Stimulated activated CD8-positive, alpha-beta memory T cell treated with anti-CD3 and anti-CD28 coated beads, Interleukin-12 subunit alpha, Interleukin-12 subunit beta, amount 100 ng/mL, for 24 hours (primary cell): ENCODE measurements around the gene STX16.

Experiments
- DNase-seq: peaks from one replicate; pipeline ENCODE4 v3.0.0-alpha.2; 2020; ENCODE audit errors: extremely low read depth

Gene STX16

DNA sequence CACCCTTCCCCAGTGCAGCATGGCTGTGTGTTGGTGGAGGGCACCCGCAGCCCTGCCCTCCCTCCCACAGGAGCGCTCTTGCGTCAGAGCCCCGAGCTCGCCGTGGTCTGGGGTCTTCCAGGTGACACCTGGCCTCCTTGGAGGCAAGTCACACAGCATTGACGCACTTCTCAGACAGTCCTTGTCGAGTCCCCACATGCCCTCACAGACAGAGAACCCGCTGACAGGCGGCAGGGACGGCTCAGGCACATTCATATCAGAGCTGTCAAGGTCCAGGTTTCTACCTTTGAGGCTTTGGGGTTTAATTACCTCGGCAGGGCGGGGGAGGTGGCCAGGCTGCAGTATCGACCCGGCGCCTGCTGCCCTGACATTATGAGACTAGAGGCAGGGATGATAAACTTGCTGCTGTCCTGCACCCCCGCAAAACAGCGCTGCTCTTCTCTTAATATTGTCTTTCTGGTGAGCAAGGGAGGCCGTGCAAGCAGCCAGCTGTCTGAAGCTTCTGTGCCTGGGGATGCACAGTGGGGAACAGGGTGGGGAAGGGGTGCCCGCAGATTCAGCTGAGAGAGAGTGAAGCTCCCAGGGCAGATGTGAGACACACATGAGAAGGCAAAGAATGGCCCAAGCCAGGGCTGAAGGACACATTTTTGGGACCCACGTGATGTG is 46.3 kb downstream of the STX16 start:
- DNase-seq, result no peak

DNA sequence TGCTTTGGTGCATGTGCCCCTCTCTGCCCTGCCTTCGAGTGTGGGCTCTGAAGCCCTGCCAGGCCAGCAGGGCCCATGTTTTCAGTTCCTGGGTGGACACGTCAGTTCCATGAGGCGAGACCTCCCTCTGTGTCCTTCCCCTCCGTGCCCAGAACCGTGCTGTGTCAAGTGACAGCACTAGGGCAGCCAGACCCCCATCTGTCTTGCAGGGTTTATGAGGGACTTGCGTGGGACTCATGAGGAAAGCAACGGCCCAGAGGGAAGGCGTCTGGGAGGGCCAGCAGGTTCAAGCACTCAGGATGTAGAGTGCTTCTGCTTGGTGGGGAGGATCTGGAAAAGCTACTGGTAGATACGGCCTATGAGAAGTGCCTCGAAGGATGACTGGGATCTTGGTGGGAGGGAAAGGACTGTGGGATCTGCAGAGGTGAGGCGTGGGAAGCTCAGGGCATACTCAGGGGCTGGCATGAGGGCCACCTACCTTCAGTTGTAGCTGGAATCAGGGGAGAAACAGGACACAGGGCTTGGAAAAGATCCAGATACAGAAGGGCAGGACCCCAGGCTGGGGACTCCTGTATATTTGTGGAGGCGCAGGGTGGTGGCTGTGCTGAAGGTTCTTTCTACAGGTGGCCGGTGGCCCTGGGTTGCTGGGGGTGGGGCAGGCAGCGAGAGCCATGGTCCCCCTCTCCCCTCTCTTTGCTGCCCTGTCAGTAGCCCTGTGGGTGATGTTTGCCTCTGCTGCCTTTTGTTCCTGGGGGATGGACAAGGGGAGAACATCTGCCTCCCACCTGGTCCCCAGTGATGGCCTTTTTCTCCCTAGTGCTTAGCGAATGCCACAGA is 47.0 kb downstream of the STX16 start:
- no peak for DNase-seq

DNA sequence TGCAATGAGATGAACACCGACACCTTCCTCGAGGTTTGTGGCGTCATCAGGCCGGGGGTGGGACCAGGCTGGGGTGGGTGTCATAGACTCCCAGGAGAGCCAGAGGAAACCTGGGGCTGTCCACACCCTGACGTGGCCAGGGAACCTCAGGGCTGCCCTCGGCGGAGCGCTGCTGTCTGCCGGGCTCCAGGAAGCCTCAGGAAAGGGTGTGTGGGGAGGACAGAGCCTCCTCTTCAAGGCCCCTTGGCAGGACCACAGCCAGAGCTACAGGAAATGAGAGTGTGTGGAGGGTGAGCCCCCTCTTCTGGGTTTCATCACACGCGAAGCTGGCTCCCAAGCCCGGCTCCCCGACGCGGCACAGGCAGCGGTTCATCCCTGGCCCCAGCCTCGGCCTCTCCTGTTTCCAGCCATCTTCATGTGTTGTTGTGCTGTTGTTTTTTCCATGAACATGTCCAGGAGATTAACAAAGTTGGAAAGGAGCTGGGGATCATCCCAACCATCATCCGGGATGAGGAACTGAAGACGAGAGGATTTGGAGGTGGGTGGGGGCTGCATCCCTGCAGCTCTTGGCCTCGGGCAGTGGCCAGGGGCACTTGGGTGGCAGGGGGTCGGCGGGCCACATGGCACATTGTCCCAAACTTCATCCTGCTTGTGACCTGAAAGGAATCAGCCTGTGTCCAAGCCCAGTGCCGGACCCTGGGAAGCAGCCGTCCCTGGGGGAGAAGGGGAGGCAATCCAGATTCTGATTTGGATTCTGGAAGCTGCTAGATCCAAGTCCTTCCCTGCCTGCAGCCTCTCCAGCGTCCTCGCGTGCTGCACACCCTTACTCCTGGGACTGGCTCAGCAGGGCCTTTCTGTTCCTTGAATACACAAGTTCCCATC is 47.9 kb downstream of the STX16 start:
- DNase-seq, result no peak

DNA sequence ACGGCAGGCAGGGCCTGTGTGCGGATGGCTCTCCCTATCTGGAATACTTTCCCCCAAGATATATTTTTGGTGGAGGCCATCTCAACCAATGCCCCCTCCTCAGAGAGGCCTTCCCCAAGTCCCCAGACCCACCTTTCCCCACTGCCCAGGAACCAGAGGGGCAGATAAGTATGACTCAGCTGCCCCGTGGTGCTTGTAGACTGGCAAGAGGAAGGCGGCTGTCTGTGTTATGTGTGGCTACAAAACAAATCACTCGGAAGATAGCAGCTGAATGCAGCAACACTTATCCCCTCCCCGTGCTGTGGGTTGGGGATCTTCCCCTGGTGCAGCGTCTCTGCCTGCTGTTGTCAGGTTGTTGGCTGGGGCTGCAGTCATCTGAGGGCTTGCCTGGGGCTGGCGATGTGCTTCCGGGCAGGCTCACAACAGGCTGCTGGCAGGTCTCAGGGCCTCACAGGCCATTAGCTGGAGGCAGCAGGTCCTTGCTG is 48.6 kb downstream of the STX16 start:
- DNase-seq, result no peak

DNA sequence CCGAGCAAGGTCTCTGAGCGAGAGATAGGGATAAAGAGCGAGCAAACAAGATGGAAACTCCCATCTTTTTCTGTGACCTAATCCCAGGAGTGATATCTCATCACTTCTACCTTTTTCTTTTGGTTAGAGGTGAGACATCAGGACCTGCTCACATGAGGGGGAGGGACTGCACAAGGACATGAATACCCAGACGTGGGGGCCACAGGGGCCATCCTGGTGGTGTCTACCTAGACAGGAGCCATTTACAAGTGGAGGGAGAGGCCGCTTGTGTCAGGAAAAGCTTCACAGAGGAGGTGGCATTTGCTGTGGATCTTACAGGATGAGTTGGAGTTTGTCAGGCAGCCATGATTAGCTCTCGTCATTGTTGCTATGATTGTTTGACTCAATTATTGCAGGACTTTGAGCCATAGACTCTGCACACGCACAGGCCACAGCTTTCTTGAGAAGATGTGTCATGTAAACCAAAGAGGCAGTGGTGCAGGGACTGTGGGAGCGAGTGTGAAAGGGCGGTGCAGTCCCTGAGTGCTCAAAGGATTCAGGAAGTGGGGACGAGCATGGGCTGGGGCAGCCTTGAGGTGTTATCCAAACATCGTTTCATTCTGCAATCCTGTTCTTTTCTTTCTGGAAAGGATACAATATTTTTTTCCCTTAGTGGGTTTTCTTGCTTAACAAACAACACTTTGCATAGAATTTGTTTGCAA is 49.2 kb downstream of the STX16 start:
- no peak for DNase-seq

DNA sequence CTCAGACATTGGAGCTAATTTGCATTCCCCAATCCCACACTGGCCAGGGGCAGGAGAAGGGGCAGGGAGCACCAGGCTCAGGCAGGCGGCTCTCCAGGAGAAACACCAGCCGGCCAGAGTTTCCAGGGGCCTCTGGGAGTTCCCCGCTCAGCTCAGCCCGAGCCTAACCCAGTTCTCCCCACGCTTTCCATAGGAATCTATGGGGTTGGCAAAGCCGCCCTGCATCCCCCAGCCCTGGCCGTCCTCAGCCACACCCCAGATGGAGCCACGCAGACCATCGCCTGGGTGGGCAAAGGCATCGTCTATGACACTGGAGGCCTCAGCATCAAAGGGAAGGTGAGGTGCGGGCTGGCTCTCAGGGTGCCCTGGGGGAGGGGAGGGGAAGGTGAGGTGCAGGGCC is 49.7 kb downstream of the STX16 start:
- no peak for DNase-seq

DNA sequence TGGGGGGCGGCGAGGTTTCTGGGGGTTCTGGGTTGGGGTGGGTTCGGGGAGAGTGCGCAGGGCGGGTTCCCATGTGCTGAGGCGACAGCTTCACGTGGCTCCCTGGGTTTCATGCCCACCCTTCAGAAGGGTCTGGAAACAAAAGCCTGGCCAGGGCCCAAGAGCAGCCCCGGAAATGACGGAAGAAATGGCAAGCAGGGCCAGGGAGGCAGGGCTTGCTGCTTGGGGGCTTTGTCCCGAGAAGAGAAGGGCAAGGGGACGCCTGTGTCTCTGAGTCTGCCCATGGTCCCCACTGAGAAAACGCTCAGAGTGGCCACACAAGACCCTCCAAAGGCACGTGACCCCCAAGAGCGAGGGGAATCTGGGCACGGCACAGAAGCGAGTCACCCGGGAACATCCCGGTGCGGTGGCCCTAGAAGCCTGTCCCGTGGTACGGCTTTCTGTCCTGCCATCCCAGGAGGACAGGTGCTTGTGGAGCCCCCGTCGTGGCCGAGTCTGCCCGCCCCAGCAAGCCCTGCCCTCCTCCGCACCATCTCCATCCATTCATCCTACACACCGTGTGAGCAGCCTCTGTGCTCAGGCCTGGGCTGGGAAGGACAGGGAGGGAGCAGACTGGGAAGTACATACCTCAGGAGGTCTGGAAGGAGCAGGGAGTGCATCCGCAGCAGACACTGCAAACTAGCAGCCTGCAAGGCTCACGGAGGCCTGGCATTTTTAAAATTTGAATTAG is 50.5 kb downstream of the STX16 start:
- no peak for DNase-seq

DNA sequence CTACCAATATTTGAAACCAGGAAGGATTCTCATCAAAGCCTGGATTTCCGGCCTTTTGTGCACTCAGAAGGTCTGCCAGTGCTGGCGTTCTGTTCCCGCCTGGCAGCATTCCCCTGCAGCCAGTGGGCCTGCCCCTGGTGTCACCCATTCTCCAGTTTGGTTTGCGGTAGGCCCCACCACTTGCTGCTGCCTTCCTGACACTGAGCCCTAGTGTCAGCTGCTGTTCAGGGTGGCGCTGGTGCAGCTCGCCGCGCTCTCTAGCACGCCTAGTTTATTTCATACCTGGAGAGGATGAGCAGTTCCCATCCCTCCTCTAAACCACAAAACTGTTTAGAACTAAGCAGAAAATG is 51.1 kb downstream of the STX16 start:
- no peak for DNase-seq

DNA sequence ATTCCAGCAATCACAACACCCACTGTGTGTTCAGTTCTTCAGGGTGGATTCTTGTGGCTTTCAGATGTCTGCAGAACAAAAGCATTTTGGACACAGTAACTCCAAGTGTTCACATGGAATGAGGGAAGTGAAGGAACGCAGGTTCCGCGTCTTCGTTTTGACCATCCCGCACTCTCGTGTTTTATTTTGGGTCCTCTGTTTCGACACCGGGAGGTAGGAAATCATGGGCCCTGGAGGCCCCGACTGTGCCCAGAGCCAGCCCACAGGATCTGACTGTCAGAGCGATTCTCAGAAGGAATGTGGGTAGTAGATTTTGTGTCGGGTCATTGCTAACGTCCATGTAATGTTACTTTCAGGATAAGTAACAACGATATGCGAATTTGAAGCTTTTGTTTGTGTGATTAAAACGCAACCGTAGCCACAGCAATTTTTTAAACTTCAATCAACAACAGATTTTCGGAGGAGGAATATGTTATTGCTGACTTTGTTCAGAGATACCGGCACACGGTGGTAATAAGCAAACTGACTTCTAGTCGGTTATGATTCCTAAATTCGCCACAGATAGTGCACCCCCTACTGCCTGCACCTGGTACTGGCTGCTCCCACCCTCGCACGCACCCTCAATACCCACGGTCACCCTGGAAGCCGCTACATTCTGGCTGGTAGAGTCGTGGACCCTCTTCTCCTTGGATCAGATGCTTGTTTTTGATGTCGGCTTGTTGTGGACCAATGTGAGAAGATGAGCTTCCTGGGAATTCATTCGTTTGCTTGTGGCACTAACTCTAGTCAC is 52.0 kb downstream of the STX16 start:
- DNase-seq, result no peak

DNA sequence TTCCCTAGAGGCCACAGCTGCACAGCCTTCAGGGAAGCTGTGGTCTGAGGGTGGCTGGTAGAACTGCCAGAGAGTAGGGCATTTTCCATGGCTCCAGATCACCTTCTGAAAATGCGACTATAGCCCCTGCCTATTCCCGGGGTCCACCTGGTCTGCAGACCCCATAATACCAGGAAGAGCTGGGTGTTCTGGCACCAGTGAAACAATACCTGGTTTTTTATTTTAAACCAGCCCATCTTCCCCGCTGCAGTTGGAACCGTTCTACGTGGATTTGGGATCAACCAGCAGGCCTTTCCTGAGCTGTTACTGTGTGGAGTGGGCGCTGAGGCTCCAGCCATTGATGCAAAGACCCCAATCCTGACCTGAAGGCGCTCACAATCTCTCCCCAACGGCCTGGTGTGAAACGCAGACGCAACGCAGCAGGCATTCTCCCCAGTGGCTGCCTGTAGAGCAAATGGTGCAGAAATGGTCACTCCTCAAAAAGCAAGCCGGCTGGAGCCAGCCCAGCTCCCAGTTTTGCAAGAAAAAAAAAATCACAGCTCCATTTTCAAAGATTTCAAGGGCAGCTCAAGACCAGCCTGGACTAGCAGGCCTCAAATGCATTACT is 52.8 kb downstream of the STX16 start:
- no peak for DNase-seq

DNA sequence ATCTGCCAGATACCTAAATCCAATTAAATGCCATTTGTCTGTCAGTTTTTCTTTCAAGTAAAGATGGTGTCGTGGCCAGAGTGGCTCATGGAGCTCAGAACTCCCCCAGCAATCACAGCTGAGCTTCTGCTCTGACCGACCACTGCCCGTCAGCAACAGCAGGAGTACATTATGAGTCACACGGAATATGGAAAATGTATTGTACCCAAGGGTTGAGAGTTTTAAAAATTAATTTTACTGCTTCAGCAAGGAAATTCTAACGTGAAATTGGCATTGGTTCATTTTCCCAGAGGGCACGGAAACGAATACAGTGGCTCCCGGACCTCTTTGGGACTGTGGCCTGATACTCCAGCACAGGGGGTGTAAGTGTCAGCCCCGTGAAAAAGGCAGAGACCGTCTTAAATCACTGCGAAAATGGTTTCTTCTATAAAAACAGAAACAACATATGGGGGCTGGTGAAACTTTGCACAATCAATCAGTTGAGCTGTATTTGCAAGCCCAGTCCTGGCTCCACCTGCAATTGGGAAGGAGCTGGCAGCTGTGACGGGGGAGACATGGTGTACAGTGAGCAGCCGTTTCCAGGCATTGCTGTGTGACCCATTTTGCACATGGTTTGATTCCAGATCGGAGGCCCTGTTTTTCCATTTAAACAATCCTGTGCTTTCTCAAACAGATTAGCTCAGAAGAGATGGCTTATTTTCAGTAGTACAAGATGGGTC is 54.3 kb downstream of the STX16 start:
- DNase-seq, result no peak

DNA sequence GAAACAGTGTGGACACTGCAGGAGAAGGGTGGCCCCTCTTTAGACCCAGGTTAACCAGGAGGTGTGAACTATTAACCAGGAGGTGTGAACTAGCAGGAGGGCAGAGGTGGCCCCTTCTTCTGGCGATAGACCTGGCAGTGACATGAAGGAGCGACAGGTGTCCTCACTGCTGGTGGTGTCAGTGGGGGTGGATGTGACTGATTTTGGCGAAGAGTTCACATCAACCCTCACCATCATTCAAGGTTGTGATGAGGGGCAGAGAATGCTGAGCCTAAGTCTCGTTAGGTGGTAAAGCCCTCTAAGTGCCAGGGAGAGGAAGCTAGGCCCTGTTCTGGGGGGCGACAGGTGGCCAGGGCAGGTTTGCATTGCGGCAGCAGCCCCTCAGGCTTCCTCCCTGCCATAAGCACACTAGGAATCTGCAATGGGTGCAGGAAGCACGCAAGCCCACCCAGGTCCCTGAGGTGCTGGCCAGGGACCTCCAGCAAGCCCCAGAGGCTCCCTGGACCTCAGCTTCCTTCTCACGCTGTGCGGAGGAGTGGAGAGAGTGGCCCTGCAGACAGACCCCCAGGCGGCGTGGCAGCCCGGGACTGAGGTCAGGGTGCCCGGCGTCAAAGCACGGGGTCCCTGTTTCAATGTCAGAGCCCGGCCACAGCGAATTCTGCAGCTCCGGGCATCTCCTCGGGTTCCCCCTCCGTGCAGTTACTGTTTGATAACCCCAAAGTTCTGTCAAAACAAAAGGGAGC is 55.2 kb downstream of the STX16 start:
- no peak for DNase-seq

DNA sequence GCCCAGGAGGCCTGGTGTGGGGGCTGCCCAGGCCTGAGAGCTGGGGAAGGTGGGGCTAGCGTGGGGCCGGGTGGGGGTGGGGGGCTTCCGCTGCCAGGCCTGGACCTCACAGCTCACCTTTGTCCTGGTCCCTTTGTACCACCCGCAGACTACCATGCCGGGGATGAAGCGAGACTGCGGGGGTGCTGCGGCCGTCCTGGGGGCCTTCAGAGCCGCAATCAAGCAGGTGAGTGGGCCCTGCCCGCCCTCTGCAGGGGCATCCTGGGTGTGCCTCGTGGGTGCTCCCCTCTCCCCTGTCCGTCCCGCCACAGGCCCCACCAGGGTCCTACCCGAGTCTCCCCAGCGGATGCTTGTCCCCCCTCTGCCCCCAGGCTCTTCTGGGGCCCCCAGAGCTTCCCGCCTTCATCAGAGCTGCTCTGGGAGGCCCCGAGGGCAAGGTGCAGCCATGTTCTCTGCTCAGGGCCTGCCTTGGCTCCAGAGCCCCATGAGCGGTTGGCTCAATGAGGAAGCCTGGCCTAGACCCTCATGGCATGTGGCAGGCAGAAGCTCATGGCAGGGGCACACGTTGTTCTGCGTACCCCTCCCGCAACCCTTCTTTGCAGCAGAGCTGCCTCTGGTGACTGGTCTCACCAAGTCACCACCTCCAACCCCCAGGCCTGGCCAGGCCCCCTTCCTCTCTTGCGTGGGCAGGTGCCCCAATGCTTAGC is 56.0 kb downstream of the STX16 start:
- no peak for DNase-seq

DNA sequence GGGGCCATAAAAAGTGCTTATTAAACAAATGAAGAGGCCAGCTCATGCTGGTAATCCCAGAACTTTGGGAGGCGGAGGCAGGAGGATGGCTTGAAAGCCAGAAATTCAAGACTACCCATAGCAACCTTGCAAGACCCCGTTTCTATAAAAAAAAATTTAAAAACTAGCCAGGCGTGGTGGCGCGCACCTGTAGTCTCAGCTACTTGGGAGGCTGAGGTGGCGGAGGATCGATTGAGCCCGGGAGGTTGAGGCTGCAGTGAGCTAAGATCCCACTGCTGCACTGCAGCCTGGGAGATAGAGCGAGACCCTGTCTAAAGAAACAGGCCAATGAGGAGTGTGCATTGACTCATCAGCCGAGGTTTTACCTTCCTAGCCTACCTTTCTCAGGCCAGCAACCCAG is 56.7 kb downstream of the STX16 start:
- no peak for DNase-seq

DNA sequence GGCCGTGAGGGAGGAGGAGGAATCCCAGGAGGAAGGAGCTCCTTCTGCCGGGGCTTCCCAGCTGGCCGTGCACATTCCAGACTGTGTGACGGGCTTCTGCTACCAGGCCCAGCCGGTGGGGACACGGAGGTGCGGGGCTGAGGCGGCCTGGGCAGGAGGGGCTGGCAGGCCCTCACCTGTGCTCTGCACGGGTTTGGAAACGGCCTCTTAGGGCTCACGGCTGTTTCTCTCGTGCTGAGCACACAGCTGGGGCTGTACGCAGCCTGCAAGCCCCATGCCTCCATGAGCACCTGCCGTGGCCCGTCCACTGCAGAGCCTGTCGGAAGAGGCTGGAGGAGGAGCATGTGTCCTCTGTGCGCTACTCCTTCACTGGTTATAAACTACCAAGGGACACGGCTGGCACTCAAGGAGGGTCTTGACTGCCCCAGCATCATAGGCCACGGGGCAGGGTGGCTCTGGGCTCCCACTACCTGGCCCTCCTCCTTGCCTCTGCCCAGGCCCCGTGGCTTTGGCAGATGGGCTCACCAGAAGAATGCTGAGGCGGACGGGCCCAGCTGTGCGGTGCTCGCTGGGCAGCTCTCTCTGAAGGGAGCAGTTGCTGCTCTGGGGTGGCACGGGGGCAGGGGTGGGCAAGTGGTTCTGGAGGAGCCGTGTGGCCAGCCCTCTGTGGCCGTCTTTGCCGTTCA is 57.3 kb downstream of the STX16 start:
- DNase-seq, result no peak

DNA sequence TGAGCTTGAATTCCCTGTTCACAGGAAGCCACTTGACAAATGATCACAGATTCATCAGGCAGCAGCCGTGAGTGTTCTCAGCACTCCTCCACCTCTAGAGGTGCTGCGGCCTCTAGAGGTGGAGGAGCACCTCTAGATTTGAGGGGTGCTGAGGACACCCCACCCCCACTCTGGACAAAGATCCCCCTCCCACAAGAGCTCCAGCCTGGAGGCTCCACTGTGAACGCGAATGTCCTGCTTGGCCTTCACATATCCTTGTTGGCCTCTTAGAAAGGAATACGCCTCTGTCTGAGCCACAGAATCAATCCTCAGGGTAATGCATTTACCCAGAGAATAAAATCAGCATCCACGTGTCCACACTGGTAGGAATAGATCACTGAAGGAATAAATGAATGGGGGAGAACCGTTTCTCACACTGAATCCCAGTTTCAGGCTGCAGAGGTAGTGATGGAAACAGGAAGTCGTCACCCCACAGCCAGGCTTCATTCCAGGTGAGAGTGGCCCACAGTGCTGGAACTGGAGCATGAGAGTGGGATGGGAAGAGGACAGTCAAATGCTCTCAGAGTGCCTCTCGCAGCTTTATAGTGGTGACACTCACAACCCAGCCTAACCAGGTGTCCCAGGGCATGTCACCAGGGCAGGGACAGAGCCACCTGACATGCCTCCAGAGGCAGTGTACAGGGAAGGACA is 58.1 kb downstream of the STX16 start:
- DNase-seq, result no peak

DNA sequence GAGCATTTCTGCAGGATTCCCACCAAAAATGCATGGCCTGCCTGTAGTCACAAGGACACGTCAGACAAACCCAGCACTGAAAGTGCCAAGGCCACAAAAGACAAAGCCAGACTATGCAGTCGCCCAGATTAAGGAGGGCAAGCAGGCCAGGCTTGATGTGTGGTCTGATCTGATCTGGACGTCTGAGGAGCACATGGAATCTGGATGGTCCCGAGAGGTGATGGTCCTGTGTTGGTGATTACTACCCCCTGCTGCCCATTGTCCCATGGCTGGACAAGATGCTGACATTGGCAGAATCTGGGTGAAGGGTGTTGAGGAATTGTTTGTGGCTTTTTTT is 58.6 kb downstream of the STX16 start:
- DNase-seq, result no peak
